Hematopoietic multipotent progenitor cell treated with erythropoietin and hydrocortisone succinate and interleukin-3 and kit ligand, for 15 days (in vitro differentiated cells): ENCODE data around the gene ARL8B.
"Not testable (repeated sequence)": the region's sequence is repeated elsewhere in the genome, so short reads cannot be mapped to it uniquely, and the experiment has no call there.

Experiments used
- DNase-seq: peaks from one replicate; pipeline ENCODE4 v3.0.0-alpha.2; 2015; ENCODE audit warnings: low spot score

Gene ARL8B

DNA sequence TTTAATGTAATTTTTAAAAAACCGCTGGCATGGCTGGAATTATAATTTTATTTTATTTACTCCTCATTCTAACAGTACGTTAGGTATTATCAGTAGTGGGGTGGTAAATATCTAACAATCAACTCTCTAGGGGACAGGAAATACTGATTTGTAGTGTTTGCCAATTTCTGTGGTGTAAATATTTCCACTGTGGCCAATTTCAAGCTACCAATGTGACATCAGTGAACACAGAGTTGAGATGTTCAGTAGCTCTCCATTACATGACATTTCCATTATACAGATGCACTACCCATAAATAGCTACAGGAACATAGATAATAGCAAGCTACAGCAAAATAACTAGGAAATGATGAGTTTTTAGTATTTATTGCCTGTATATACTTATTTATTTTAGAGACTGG is 10.0 kb upstream of the ARL8B start:
- DNase-seq = no peak

DNA sequence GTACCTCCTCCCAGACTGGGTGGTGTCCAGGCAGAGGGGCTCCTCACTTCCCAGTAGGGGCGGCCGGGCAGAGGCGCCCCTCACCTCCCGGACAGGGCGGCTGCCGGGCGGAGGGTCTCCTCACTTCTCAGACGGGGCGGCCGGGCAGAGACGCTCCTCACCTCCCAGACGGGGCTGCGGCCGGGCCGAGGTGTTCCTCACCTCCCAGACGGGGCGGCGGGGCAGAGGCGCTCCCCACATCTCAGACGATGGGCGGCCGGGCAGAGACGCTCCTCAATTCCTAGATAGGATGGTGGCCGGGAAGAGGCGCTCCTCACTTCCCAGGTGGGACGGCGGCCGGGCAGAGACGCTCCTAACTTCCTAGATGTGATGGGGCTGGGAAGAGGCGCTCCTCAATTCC is 8.4 kb upstream of the ARL8B start:
- DNase-seq = not testable (repeated sequence)

DNA sequence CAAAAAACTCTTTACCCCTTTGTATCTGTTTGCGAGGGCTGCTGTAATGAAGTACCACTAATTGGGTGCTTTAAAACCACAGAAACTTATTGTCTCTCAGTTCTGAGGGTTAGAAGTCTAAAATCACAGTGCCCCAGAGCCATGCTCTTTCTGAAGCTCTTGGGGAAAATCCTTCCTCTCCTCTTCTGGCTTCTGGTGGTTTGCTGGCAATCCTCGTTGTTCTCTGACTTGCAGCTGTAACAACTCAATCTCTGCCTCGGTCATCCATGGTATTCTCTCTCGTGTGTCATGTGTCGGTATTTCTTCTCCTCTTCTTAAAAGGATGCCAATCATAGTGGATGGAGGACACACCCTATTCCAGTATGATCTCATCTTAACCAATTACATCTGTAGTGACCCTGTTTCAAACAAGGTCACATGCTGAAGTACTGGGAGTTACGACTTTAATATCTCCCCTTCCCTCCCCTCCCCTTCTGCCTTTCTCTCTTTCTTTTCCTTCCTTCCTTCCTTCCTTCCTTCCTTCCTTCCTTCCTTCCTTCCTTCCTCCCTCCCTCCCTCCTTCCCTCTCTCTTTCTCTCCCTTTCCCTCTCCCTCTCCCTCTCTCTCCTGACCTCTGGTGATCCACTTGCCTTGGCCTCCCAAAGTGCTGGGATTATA is 6.5 kb upstream of the ARL8B start:
- DNase-seq = no peak

GRCh38 chr3:5116538-5116937 is 5.6 kb upstream of the ARL8B start:
- no peak for DNase-seq

GRCh38 chr3:5120446-5120845 is 1.6 kb upstream of the ARL8B start:
- no peak for DNase-seq

DNA sequence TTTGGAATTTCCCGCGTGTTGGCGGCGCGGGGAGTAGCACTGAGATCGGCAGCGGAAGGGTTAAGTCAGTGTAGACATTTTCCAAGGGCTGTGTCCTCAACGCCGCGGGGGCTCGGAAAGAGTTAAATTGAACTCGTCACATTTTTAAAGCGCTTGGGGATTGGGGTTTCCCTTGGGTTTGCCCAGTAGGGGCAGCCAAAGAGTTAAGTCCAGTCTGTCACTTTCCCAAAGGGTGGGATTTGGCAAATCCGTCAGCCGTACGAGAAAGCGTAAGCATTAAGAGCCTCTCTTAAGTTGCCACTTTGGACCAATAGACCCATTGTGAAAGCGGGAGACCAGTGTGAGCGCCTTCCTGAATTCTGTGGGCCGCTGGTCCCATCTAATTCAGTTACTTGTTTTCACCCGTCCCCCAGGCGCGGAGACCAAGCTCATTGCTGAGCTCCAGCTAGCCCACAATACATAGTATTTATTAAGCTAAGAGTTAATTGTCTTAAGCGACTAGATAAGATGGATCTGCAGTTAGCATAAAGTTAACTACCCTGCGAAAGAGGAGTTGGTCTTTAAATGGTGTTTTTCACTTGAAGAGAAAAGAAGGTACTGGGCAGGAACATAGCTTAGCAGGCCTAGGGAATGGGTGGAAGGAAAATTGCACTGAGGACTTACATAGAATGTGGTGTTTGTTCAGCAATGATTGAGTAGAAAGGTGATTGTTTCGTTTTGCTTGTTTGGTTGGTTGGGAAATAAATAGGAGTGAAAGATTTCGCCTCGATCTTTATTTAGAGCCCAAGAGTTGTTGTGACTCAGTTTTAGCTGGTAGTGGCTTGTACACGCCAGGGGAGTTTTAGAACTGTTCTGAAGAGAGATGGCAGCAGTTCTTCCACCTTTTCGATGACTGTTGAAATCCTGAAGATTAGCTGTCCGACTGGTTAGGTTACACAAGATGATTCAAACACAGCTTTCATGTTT is 932 bp downstream of the ARL8B start:
- peak; percentile 31 for DNase-seq

DNA sequence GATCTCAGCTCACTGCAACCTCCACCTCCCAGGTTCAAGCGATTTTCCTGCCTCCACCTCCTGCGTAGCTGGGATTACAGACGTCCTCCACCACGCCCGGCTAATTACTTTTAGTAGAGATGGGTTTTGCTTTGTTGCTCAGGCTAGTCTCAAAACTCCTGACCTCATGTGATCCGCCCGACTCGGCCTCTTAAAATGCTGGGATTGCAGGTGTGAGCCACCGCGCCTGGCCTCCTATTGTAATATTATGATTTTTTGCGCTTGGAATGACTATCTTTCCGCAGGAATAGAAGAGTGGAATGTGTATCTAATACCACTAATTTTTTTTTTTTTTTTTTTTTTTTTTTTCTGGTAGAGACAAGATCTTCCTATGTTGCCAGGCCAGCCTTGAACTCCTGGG is 1.8 kb downstream of the ARL8B start:
- DNase-seq = no peak

DNA sequence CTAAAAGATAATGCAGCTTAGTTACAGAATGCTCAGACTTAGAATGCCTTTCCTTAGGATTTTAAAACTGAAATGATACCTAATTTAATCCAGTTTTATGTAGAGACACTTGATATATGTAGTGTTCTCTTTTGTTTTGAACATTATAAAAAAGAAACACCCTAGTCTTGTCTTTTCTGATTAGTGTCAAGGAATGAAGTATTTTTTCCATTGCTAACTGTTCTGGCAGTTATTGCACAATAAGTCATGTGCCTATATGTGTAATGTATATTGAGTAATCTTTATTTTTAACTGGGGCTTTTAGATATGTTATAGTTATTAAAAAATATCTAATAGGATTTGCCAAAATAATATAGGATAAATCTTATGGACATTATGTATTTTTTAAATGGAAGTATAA is 4.5 kb downstream of the ARL8B start:
- no peak for DNase-seq

GRCh38 chr3:5128849-5129248 is 6.8 kb downstream of the ARL8B start:
- no peak for DNase-seq

DNA sequence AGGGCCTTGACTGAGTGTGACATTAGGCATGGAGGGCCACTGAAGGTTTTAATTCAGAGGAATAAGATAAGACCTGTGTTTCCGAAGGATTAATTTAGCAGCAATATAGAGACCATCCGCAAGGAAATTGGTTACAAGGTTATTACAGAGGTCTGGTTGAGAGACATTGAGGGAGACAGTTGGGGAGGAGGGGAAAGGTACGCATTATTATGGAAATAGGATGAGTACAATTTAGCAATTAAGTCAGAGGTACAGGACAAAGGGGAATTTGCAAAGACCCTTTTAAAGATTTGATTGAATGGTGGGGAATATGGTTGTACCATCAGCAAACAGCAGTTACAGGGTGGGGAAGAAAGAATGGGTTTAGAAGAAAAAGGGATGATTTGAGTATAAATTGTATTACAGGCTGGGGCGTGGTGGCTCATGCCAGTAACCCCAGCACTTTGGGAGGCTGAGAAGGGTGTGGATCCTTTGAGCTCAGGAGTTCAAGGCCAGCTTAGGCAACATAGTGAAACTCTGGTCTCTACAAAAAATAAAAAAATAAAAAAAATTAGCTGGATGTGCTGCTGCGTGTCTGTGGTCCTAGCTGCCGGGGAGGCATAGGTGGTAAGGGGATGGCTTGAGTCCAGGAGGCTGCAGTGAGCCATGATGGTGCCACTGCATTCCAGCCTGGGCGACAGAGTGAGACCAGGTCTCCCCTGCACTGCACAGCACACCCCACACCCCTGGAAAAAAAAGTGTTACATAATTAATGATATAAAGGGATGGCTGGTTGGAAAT is 11.3 kb downstream of the ARL8B start:
- DNase-seq = peak; percentile 47

GRCh38 chr3:5134019-5134391 is 11.9 kb downstream of the ARL8B start:
- no peak for DNase-seq

DNA sequence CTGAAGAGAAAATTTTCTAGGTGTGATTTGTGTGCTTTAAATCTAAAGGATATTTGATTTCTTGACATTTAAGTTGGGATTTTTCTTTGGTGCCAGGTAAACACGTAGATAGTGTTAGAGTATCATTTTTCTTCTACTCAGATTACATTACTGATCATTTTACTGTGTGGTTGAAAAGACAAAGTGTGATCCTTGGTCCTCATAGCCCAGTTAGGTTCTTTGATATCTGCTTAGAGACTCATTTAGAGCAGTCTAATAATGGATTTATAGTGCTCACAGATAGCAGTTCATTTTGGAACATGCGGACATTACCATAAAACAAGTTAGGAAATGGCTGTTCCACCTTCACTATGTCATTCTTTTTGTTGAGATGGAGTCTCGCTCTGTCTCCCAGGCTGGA is 12.4 kb downstream of the ARL8B start:
- no peak for DNase-seq

DNA sequence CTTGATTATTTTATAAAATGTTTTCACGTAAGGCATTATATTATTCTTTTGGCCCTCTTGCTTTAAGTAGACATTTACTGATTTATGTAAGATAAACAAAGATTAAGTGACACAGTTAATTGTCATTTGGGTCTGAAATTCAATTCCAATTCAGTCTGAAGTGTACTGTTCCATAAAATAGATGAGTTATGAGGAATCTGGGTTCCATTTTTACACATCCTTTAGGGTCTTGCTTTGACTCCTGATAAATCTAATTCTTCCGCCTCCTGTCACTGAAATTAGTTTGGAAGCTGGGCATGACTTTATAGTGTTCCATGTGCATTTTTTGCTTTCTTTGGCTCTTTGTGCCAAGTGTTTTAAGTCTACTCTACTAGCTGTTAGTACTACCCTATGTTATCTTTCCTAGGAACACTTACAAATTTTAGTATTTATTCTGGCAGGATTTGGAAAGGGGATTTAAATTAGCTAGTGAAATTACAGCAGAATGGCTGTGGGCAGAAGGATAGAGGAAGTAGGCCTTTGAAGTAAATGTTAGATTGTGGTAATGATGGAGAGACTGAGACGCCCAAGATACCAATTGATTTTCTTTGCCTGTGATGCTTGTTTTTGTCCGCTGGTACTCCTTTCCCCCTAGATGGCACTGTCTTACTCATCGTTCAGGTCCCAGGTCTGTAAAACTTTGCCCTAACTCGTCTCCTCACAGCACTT is 14.3 kb downstream of the ARL8B start:
- peak; percentile 50 for DNase-seq

- no peak for DNase-seq
Measured at GRCh38 chr3:5136919-5137429, 14.9 kb downstream of the ARL8B start.

GRCh38 chr3:5138214-5138981 is 16.3 kb downstream of the ARL8B start:
- no peak for DNase-seq

DNA sequence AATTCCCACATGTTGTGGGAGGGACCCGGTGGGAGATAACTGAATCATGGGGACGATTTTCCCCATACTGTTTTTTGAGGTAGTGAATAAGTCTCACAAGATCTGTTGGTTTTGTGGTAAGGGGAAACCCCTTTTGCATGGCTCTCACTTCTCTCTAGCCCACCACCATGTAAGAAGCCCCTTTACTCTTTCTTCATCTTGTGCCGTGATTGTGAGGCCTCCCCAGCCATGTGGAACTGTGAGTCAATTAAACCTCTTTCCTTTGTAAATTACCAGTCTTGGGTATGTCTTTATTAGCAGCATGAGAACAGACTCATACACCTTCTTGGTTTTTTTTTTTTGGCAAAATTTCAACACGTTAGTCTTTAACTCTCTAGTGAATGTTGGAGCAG is 18.1 kb downstream of the ARL8B start:
- no peak for DNase-seq

DNA sequence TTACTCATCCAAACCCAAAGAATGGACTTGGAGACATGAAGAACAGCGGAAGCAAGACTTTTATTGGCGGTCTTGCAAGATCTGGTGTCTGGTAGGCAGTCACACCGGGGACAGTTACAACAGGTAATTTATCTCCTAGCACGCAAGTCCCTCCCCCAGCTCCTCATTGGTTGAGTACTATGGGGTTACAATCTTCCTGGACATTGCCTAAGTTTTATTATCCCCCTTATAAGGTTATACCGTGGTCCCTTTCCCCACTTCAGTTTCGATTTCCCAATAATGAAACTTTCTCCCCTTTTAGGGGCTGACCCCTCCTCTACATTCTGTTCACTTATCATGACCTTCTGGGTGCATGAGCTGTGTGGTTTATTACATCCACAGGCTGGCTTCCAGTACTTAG is 18.7 kb downstream of the ARL8B start:
- no peak for DNase-seq

- no peak for DNase-seq
Measured at GRCh38 chr3:5141760-5142159, 19.7 kb downstream of the ARL8B start.

DNA sequence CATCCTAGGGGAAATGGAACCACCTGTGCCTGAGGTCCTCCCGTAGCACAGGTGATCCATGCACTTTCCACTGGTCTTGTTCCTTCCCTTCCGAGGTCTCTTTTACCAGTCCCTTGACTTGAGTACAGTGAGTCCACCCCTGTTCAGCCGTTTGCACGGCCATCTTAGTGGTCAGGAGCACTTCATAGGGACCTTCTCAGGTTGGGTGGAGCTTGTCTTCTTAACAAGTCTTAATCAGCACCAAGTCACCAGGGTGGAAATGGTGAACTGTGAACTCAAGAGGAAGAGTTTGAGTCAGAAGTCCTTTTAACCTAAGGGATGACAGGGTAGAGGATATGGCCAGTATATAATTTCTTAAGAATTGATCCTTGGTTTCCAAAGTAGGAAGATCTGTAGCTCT is 21.4 kb downstream of the ARL8B start:
- DNase-seq = no peak

DNA sequence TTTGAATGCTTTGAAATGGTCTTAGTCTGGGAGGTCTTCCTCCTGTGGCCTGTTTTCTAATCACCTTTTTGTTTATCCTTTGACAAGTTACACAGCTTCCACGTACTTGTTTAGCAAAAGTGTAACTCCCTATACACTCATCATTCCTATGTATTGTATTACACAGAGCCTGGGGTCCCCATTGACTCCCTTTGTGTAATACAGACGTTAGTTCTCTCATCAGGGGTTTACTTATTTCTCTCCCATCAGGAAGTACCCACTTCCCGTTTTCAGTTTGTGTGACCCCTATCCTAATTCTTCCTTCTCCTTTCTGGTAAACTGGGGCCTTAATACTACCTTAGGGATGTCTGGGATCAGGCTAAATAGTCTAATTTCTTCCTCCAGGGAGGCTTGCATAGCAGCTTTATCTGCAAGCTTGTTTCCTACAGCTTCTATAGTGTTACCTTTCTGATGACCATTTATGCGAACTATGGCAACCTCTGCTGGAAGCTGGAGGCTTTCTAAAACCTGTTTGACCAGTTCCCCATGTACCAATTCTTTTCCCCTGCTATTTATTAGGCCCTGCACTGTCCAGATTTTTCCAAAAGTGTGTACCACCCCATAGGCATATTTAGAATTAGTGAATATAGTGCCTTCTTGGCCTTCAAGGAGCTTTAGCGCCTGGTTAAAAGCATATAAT is 22.4 kb downstream of the ARL8B start:
- DNase-seq = no peak

GRCh38 chr3:5145120-5145519 is 23.0 kb downstream of the ARL8B start:
- no peak for DNase-seq
